Smooth muscle cell (in vitro differentiated cells): Measurements from ENCODE around the gene FYN. TPM values are rescaled to one million over a fixed set of nuclear protein-coding genes. Genes with fewer than 3 reads are reported as not detected.
"Not testable (repeated sequence)": the region's sequence is repeated elsewhere in the genome, so short reads cannot be mapped to it uniquely, and the experiment has no call there.

Experiments used
- DNase-seq: peaks from one replicate; lab custom pipeline; 2025; ENCODE audit not compliant: unreplicated experiment; lab: John Stamatoyannopoulos, UW
- H2AFZ ChIP-seq: fragments of 200-600 bp; sonication (generic); 2 replicates; pipeline ENCODE4 v1.6.0; 2016; ENCODE audit warnings: antibody characterized with exemption, low read depth, mild to moderate bottlenecking
- H3F3A ChIP-seq: fragments of 200-600 bp; sonication (generic); 2 replicates; pipeline ENCODE4 v1.6.0; 2017; ENCODE audit warnings: antibody characterized with exemption, low read depth
- H3K27ac ChIP-seq: fragments of 200-600 bp; sonication (generic); 2 replicates; pipeline ENCODE4 v1.5.1; 2016; ENCODE audit warnings: low read depth, mild to moderate bottlenecking
- H3K27me3 ChIP-seq: fragments of 200-600 bp; sonication (generic); 2 replicates; pipeline ENCODE4 v1.6.1; 2016; ENCODE audit warnings: low read depth, mild to moderate bottlenecking
- H3K36me3 ChIP-seq: fragments of 200-600 bp; sonication (generic); 2 replicates; pipeline ENCODE4 v1.5.1; 2016; ENCODE audit warnings: low read depth
- H3K4me1 ChIP-seq: fragments of 200-600 bp; sonication (generic); 2 replicates; pipeline ENCODE4 v1.5.1; 2016; ENCODE audit warnings: low read depth
- H3K4me2 ChIP-seq: fragments of 200-600 bp; sonication (generic); 2 replicates; pipeline ENCODE4 v1.6.0; 2016; ENCODE audit warnings: mild to moderate bottlenecking
- H3K4me3 ChIP-seq: fragments of 200-600 bp; sonication (generic); 2 replicates; pipeline ENCODE4 v1.5.1; 2016; ENCODE audit warnings: mild to moderate bottlenecking
- H3K79me2 ChIP-seq: fragments of 200-600 bp; sonication (generic); 2 replicates; pipeline ENCODE4 v1.6.0; 2016; ENCODE audit warnings: low read depth, mild to moderate bottlenecking
- H3K9ac ChIP-seq: fragments of 200-600 bp; sonication (generic); 2 replicates; pipeline ENCODE4 v1.6.0; 2016; ENCODE audit warnings: low read depth
- H3K9me3 ChIP-seq: fragments of 200-600 bp; sonication (generic); replicated peaks from 2 replicates; pipeline ENCODE4 v1.5.1; 2016; ENCODE audit warnings: low read depth
- H4K20me1 ChIP-seq: fragments of 200-600 bp; sonication (generic); 2 replicates; pipeline ENCODE4 v1.6.0; 2016; ENCODE audit warnings: low read depth
- WGBS: methylation state at CpG from one replicate; pipeline ENCODE4 v1.1.7; 2016; ENCODE audit warnings: low lambda C conversion rate; 5-methylcytosine and 5-hydroxymethylcytosine counted together
- polyA plus RNA-seq: library from polyadenylated mRNA; unstranded; fragments of >200 nt; fragmentation: Nextera tagmentation; extraction: Ambion mirVana; gene quantifications from 2 replicates; pipeline ENCODE4 v1.2.1, GENCODE V29; 2016
- total RNA-seq: library from RNA; depleted of rRNA; stranded (reverse); fragments of >200 nt; gene quantifications from 2 replicates; pipeline ENCODE4 v1.2.3, GENCODE V29; 2014
- TF ChIP-seq, protein P1 (sequence below): fragments of 200-600 bp; sonication (generic); IDR thresholded peaks from 2 replicates; pipeline ENCODE4 v1.5.1; 2017; ENCODE audit warnings: borderline replicate concordance, mild to moderate bottlenecking, antibody characterized with exemption; ENCODE audit not compliant: insufficient read depth, poor library complexity, severe bottlenecking

FYN gene
- total and polyA plus RNA-seq, 2 experiments from 2014 or later = 110 to 138 TPM

DNA sequence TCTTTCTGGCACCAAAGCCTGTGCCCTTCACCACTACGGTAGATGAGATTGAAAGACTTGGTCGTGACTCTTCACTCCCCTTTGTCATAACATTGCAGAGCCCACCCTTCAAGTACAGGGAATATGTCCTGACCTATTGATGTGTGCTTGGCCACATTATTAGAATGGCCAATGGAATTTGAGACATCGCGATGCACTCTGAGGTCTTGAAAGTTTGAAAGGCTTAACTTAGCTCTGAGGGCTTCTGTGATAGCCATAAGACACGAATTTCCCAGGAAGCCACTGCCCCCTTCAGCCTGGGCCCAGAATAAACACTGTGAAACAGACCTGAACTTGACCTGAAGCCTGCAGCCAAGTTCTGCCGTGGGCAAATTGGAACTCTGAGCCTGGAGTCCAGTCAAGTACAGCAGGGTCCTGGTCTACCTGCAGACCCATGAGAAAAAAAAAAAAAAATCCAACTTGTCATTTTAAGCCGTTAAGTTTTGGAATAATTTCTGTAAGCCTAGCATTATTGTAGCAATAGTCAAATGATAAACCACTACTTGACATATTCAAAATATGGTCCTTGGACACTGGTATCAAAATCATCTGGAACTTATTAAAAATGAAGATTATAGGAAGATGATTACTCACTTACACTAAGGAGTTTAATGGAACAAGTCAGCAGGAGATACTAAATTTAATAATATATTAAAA, 230.6 kb downstream of the FYN start:
- peak overlapping the region; percentile 21 for H2AFZ ChIP-seq
- 40% methylated on average over 7 of the region's 7 CpGs for WGBS
- DNase-seq = no peak

DNA sequence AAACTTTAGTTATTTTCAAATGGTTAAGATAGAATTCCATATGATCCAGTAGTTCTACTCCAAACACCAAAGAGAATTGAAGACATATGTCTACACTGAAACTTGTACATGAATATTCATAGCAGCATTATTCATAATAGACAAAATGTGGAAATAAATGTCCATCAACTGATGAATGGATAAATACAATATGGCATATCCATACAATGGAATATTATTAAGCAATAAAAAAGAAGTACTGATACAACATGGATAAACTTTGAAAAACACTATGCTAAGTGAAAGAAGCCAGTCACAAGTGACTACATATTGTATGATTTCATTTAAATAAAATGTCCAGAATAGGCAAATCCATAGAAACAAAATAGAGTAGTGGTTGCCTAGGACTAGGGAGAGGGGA, 234.0 kb downstream of the FYN start:
- H3K9ac ChIP-seq = no peak overlapping the region
- H3K36me3 ChIP-seq = no peaks in the 10 kb centered on the region
- no peaks in the 10 kb centered on the region for H3K79me2 ChIP-seq
- no peaks in the 10 kb centered on the region for H3K27me3 ChIP-seq
- H3K4me1 ChIP-seq = no peaks in the 10 kb centered on the region
- H4K20me1 ChIP-seq = no peaks in the 10 kb centered on the region
- DNase-seq = no peak
- no peak overlapping the region for H3K4me2 ChIP-seq
- H3F3A ChIP-seq = no peaks in the 10 kb centered on the region
- no peak overlapping the region for H3K4me3 ChIP-seq
- H2AFZ ChIP-seq = no peak overlapping the region
- H3K9me3 ChIP-seq = no peaks in the 10 kb centered on the region
- TF ChIP-seq, protein P1, sequence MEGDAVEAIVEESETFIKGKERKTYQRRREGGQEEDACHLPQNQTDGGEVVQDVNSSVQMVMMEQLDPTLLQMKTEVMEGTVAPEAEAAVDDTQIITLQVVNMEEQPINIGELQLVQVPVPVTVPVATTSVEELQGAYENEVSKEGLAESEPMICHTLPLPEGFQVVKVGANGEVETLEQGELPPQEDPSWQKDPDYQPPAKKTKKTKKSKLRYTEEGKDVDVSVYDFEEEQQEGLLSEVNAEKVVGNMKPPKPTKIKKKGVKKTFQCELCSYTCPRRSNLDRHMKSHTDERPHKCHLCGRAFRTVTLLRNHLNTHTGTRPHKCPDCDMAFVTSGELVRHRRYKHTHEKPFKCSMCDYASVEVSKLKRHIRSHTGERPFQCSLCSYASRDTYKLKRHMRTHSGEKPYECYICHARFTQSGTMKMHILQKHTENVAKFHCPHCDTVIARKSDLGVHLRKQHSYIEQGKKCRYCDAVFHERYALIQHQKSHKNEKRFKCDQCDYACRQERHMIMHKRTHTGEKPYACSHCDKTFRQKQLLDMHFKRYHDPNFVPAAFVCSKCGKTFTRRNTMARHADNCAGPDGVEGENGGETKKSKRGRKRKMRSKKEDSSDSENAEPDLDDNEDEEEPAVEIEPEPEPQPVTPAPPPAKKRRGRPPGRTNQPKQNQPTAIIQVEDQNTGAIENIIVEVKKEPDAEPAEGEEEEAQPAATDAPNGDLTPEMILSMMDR = no peak
- no peak overlapping the region for H3K27ac ChIP-seq

More for the DNA sequence above, 230.6 kb downstream of the FYN start:
- Histone ChIP-seq H3K4me1 (no peaks in the 10 kb centered on the region), H3K4me2 (no peak overlapping the region), H3K79me2 (no peaks in the 10 kb centered on the region), H3K9ac (no peak overlapping the region), H3K9me3 (no peaks in the 10 kb centered on the region), H3F3A (no peaks in the 10 kb centered on the region), H3K27me3 (no peaks in the 10 kb centered on the region), H4K20me1 (no peaks in the 10 kb centered on the region), H3K27ac (no peak overlapping the region), H3K36me3 (no peaks in the 10 kb centered on the region), H3K4me3 (no peak overlapping the region)
- TF ChIP-seq, protein P1 = peak; percentile 49

DNA sequence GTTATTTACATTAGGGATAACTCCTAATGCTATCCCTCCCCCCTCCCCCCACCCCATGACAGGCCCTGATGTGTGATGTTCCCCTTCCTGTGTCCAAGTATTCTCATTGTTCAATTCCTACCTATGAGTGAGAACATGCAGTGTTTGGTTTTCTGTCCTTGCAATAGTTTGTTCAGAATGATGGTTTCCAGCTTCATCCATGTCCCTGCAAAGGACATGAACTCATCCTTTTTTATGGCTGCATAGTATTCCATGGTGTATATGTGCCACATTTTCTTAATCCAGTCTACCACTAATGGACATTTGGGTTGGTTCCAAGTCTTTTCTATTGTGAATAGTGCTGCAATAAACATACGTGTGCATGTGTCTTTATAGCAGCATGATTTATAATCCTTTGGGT, 238.3 kb downstream of the FYN start:
- 100% methylated on average over 1 of the region's 1 CpG for WGBS

DNA sequence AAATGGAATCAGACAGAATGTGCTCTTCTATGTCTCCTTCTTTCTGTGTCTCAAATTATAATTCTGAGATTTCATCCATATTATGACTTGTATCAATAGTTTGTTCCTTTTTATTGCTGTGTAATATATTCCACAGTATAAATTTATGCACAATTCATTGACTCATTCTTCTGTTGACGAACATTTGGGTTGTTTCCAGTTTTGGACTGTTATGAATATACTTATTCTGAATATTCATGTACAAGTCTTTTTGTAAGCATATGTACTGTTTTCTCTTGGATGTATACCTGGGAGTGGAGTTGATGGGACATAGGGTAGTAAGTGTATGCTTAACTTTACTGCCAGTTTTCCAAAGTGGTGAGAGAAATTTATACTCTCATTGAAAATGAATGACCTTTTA, 239.4 kb downstream of the FYN start:
- Histone ChIP-seq H3K27ac (no peak overlapping the region), H3K9ac (no peak overlapping the region), H3K27me3 (no peaks in the 10 kb centered on the region), H3K79me2 (no peaks in the 10 kb centered on the region), H2AFZ (no peak overlapping the region), H3K36me3 (no peaks in the 10 kb centered on the region), H3F3A (no peaks in the 10 kb centered on the region), H3K4me1 (peaks cover 5% of the 10 kb centered on the region), H4K20me1 (no peaks in the 10 kb centered on the region), H3K9me3 (no peaks in the 10 kb centered on the region), H3K4me2 (no peak overlapping the region), H3K4me3 (no peak overlapping the region)
- 100% methylated on average over 1 of the region's 1 CpG for WGBS
- TF ChIP-seq, protein P1 = no peak
- DNase-seq = no peak

More for the DNA sequence above, 238.3 kb downstream of the FYN start:
- not testable (repeated sequence) for H3K27ac ChIP-seq, H2AFZ ChIP-seq, H3K4me3 ChIP-seq, H3K9me3 ChIP-seq, H3K36me3 ChIP-seq, DNase-seq, H3K79me2 ChIP-seq, H3F3A ChIP-seq, H3K4me2 ChIP-seq, H3K4me1 ChIP-seq, H3K9ac ChIP-seq, H3K27me3 ChIP-seq, H4K20me1 ChIP-seq
